CD4-positive, alpha-beta T cell treated with Interleukin-2 at 100 ng/mL for 4 hours (primary cell): ENCODE measurements around the gene ESAM.

ENCODE experiments used
- DNase-seq: peaks from one replicate; pipeline ENCODE4 v3.0.0-alpha.2; 2020; ENCODE audit warnings: low spot score

Gene ESAM, protein sequence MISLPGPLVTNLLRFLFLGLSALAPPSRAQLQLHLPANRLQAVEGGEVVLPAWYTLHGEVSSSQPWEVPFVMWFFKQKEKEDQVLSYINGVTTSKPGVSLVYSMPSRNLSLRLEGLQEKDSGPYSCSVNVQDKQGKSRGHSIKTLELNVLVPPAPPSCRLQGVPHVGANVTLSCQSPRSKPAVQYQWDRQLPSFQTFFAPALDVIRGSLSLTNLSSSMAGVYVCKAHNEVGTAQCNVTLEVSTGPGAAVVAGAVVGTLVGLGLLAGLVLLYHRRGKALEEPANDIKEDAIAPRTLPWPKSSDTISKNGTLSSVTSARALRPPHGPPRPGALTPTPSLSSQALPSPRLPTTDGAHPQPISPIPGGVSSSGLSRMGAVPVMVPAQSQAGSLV

GRCh38 chr11:124762105-124762623, at the start of gene ESAM:
Gene ESAM (minus strand): TSS chr11:124762290. CDS start chr11:124762154, 136 bp downstream.
- DNase-seq, result peak; percentile 68

GRCh38 chr11:124811399-124812125, 49.5 kb upstream of the ESAM start:
- no peak for DNase-seq

- no peak for DNase-seq
Observed at GRCh38 chr11:124807660-124808270, 45.7 kb upstream of the ESAM start.

DNA sequence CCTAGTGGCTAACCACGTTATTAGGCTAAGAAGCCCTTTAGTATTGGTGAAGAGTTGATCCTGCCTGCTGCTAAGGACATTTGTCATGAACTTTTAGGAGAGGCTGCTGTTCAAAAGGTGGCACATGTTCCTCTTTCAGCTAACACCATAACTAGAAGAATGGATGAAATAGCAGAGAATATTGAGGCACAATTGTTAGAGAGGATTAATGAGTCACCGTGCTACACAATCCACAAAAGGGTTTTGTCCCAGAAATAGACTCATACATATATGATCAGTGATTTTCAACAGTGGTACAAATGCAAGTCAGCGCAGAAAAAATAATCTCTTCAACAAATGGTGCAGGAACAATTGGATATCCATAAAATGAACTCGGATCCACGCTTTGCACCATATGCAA, 45.1 kb upstream of the ESAM start:
- no peak for DNase-seq

- DNase-seq, result no peak
Observed at GRCh38 chr11:124804884-124805283, 42.8 kb upstream of the ESAM start.

- DNase-seq, result no peak
Observed at GRCh38 chr11:124801636-124802312, 39.7 kb upstream of the ESAM start.

DNA sequence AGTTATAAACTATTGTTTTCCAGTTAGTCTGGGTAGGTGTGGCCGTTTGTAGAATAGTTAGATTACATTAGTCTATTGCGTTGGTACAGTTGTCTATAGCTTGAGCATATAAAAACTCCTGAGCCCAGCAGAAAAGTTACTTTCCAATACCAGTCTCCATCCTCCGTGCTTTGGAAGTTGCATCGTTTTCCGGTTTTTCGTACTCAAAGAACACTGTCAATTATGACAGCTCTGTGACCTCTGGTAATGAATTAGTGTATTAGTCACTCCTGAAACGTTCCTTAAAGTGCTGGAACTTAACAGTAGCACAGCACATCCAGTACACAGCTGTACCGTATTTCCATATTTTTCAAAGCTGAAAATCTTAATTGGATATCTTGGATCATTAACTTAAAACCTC, 38.9 kb upstream of the ESAM start:
- DNase-seq, result no peak

- peak; percentile 75 for DNase-seq
Observed at GRCh38 chr11:124800226-124800929, 38.3 kb upstream of the ESAM start, which contains the start of gene MSANTD2. Gene MSANTD2 (minus strand): TSS chr11:124800406. CDS start chr11:124800380, 26 bp downstream.

DNA sequence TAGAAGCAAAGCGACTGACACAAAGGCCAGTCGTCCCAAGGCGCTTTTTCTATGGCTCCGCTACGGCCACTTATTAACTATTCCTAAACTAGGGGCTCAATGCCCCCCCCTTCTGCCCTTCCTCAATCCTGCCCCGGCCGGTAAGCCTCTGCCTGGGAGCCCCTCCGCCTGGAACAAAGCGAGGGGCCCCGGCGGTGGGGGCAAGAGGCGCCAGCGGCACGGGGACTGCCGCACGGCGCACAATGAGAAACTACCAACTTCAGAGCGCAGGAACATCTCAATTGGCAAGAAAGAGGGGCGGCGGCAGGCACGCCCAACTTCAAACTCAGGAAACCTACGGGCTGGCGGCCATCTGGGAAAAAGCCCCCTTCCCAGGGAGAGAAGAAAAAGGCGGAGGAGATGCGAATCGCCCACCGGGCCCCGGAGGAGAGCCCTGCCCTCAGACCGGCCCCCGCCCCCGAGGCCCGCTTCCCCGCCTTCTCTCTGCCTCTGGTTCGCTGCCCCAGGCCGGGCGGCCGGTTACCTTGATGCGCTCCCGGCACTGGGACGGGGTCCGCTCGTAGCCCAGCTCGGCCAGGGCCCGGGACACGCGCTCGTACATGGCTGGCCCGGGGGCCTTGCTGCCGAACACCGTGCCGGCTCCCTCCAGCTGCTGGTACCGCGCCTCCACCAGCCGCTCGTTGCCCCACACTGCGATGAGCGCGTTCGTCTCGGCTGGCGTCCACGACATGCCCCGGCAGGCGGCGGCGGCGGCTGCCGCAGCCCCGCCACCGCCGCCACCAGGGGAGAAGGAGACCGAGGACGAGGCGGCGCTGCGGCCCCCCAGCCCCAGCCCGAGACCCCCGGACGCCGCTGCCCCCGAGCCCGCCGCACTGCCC, 37.5 kb upstream of the ESAM start:
- DNase-seq, result peak; percentile 20

DNA sequence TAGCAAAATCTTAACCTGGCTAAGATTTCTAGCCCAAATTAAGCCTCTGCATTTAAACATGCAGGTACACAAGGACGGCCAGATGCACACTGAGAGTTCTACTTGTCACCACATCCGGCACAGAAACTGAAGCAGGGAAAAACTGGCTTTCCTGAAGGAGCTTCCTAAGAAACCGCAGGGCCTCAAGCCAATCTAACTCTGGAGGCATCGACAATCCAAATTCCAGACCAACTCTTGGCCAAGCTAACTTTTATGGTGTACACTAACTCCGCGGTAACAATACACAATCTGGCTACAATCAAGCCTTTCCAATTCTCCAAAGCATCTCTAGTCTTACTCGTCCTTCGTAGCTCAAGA, 36.9 kb upstream of the ESAM start:
- DNase-seq, result no peak

DNA sequence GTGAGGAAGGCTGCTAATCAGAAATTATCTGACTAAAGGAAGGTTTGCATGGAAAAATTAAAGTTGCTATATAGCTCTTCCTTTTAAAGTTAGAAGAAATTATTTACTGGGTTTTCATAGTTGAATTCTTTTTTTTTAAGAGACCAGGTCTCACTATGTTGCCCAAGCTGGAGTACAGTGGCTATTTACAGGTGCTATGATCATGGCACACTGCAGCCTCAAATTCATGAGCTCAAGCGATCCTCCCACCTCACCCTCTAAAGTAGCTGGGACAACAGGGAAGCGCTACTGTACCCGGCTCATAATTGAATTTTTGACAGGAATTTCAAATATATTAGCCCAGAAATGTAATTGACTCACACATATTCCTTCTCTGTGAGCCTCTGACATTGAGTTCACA, 34.2 kb upstream of the ESAM start:
- DNase-seq, result no peak

DNA sequence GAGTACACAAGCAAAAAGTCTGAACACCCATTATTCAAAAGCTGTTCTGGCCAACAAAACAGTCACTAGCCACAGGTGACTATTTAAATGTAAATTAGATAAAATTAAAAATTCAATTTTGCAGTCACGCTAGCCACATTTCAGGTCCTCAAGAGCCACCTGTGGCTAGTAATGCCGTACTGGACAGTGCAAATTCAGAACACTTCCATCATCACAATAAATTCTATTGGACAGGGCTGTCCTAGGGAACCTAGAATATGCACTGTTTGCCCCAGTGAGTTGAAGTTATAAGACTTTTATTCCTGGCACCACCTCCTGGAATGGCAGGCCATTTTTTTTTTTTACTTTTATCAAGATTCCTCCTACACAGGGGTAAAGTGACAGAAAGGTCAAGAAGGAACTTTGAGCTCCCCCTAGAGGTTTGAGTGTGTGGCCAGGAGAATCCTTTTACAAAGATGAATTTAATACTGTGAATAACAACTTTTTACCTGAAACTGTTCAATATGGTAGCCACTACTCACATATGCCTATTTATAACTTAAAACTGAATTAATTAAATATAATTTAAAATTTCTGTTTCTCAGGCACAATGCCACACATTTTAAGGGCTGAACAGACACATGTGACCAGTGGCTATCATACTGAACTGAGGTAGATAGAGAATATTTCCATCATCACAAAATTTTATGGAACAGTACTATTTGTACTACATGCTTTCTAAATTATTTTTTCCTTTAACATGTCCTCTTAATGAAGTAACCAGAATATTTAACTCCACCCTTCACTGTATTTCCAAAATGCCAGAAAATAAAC, 31.6 kb upstream of the ESAM start:
- DNase-seq, result peak; percentile 60

- DNase-seq, result no peak
Observed at GRCh38 chr11:124791626-124792341, 29.7 kb upstream of the ESAM start.

DNA sequence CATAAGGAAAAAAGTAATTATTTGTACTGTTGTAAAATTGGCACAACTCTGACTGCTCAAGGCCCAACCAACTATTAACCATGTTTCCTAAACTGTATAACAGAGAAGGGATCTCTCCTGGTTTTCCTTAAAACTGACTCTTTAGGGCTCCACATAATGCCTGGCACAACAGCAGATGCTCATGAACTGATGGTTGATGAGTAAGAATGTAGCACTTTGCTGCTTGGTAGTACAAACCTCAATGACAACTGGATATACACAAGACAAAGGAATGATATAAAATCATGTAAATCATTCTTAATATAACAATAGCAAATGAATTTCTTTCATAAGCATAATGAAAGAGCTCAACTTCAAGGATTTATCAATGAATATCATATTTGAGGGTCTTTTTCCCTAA, 26.4 kb upstream of the ESAM start:
- no peak for DNase-seq

DNA sequence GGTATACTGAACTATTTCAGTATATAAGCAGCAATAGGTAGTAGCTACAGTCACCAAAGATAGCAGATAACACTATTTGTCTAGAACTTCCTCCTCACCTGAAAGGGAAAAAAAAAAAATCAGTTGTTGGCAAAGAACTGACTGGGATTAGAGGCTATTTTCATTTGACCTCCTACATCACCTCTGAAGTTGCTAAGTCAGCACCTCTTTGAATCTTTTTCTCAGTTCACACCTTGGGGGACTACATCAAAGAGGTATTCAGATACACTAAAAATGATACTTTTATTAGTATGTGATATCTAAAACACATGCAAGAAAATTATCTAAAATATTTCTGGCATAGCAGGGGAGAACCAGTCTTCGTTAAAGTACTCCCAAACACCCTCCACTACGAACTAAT, 22.0 kb upstream of the ESAM start:
- no peak for DNase-seq

DNA sequence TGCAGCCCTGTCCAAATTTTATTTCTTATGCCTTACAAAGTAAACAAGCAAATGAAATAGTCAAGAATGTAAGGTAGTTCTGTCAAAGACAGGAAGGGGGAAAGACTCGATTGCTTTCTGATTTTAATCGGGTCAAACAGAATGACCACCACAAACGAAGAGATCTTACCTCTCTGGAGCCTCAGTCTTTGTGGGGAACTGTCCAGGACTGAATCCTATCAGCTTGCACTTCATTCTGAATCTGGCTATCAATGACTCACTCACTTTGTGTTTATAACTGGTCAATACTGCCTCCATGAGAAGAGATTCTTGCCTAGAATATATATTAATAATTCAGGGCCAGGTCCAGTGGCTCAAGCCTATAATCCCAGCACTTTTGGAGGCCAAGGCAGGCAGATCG, 20.9 kb upstream of the ESAM start:
- no peak for DNase-seq

DNA sequence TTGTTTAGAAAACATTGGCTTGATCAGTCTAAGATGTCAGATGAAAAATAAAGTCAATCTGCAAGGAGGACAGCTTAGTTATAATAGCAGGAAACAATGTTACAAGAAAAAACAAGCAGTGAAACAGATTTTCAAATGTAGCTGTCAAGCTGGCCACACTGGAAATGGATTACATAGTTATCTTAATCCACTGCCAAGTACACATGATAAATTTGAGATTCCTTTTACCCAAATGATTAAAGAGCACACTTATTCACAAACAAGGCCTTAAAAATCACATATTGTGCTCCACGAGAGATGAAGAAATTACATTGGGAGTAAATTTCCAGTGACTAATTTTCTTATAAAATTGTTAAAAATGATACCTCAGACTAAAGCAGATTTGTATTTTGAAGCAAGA, 17.5 kb upstream of the ESAM start:
- DNase-seq, result no peak

- DNase-seq, result no peak
Observed at GRCh38 chr11:124778281-124778680, 16.2 kb upstream of the ESAM start.
